GM21576 (cell line): ENCODE measurements around the gene TFAP2A.
A peak's percentile ranks its signal among the peaks of the same experiment; 100 is the strongest.

Experiments
- ATAC-seq: cut with Tn5 transposase; IDR thresholded peaks from one replicate; pipeline ENCODE4 v1.9.1; 2021; ENCODE audit warnings: mild to moderate bottlenecking, moderate library complexity; ENCODE audit not compliant: unreplicated experiment

TFAP2A gene

GRCh38 chr6:10414756-10415616, at the start of gene TFAP2A:
Gene TFAP2A (minus strand): TSS chr6:10415074. CDS start chr6:10414991, 83 bp downstream.
- no peak for ATAC-seq

- ATAC-seq: no peak
These were observed 48.9 kb upstream of the TFAP2A start for GRCh38 chr6:10463491-10464481.

GRCh38 chr6:10463040-10463439, 48.2 kb upstream of the TFAP2A start:
- ATAC-seq: no peak

- no peak for ATAC-seq
These were observed 47.0 kb upstream of the TFAP2A start for GRCh38 chr6:10461850-10462249.

GRCh38 chr6:10460096-10460495, 45.2 kb upstream of the TFAP2A start:
- peak; percentile 95 for ATAC-seq

GRCh38 chr6:10458287-10458686, 43.4 kb upstream of the TFAP2A start:
- no peak for ATAC-seq

GRCh38 chr6:10453596-10453995, 38.7 kb upstream of the TFAP2A start:
- no peak for ATAC-seq

GRCh38 chr6:10451828-10452509, 37.1 kb upstream of the TFAP2A start:
- ATAC-seq: no peak

GRCh38 chr6:10451394-10451793, 36.5 kb upstream of the TFAP2A start:
- ATAC-seq: no peak

GRCh38 chr6:10449751-10450150, 34.9 kb upstream of the TFAP2A start:
- ATAC-seq: no peak

- no peak for ATAC-seq
These were observed 33.2 kb upstream of the TFAP2A start for GRCh38 chr6:10448096-10448495.

GRCh38 chr6:10446548-10446947, 31.7 kb upstream of the TFAP2A start:
- no peak for ATAC-seq

- ATAC-seq: no peak
These were observed 26.8 kb upstream of the TFAP2A start for GRCh38 chr6:10441655-10442009.

GRCh38 chr6:10441004-10441654, 26.3 kb upstream of the TFAP2A start:
- no peak for ATAC-seq

- ATAC-seq: no peak
These were observed 23.0 kb upstream of the TFAP2A start for GRCh38 chr6:10437891-10438290.

GRCh38 chr6:10434235-10434634, 19.4 kb upstream of the TFAP2A start:
- ATAC-seq: no peak

GRCh38 chr6:10433322-10433721, 18.4 kb upstream of the TFAP2A start:
- no peak for ATAC-seq

- no peak for ATAC-seq
These were observed 16.7 kb upstream of the TFAP2A start for GRCh38 chr6:10431423-10432164.

GRCh38 chr6:10429638-10430427, 15.0 kb upstream of the TFAP2A start:
- peak; percentile 63 for ATAC-seq
